LNCAP (cell line): ENCODE data around the gene PARP1.

Experiments
- TF ChIP-seq, protein P1 (sequence below): fragments of 450-650 bp; IDR thresholded peaks from 2 replicates; pipeline ENCODE4 v1.5.1; 2017; ENCODE audit warnings: mild to moderate bottlenecking

PARP1 gene

DNA sequence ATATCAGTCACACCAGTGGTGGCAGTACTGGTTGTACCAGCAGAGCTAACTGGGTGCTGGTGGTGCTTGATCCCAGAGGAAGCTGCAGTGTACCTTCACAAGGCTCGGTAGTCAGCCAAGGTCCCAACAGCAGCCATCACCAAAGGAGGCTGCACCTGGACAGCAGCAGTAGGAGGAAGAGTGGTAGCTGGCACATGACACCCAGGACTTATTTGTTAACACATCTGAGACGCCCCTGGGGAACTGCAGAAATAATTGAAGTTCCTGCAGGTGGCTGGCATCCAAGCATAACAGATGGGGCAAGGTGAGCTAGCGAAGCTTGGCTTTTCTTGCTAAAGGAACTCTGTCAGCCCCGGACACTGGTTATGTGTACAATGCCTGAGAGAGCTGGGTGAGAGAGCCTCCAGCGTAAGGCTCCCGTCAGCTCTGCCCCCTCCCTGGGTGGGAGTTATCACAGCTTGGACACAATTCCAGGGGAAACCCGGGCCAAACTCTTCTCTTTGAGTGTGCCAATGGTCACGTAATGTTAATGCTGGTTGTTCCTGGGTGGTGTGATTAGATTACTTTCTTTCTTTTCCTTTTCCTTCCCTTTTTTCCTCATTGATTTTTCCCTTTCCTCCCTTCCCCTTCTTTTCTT lies 29.1 kb upstream of the PARP1 start:
- TF ChIP-seq, protein P1, sequence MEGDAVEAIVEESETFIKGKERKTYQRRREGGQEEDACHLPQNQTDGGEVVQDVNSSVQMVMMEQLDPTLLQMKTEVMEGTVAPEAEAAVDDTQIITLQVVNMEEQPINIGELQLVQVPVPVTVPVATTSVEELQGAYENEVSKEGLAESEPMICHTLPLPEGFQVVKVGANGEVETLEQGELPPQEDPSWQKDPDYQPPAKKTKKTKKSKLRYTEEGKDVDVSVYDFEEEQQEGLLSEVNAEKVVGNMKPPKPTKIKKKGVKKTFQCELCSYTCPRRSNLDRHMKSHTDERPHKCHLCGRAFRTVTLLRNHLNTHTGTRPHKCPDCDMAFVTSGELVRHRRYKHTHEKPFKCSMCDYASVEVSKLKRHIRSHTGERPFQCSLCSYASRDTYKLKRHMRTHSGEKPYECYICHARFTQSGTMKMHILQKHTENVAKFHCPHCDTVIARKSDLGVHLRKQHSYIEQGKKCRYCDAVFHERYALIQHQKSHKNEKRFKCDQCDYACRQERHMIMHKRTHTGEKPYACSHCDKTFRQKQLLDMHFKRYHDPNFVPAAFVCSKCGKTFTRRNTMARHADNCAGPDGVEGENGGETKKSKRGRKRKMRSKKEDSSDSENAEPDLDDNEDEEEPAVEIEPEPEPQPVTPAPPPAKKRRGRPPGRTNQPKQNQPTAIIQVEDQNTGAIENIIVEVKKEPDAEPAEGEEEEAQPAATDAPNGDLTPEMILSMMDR, result no peak

GRCh38 chr1:226436472-226436854 lies 28.6 kb upstream of the PARP1 start:
- TF ChIP-seq, protein P1, result no peak

DNA sequence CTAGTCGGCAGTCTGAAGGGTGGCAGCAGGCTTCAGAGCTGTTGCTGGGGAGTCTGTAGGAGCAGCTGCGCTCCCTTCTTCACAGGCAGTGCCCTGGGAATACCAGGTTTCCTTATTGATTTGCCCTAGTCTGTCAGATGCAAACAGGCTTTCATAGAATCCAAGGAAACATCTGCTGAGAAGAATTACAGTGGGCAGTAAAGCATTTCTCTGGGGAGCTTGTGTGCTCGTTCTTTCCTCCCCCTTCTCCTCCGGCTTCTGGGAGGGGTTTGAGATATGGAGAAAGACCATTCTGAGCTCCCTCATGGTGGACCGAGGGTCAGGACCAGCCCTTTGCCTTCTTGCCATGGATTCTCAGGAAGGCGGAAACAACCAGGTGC lies 25.4 kb upstream of the PARP1 start:
- TF ChIP-seq, protein P1, result no peak

DNA sequence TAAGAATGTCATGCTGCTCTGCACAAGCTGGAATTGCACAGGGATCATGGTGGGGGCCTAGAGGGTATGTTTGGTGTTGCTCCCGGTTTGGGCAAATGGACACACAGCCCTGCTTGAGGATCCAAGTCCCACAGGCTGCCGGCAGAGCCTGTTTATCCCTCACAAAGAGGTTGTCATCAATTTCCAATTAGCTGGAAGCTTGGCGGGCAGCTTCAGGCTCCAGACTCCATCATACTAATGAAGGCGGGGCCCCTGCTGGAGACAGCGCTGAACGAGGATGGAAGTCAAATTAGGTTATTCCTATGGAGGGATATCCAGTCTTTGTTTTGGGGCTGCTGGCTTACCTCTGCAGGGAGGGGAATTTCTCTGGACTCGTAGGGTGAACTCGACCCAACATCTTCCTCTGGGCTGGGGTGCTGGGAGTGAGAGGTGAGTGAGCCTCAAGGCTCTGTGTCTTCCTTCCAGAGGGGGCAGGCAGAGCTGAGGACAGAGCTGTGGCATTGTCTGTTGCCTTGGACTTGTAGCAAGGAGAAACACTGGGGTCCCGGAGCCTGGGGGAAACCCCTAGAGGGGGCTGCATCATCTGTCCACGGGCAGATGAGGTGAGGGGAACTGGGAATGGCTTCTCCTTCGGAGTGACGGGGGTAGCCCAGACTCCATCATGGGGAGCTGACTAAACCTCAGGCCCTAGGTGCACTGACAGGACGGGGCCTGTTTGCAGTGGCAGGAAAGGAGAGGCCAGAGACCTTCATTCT lies 24.9 kb upstream of the PARP1 start:
- TF ChIP-seq, protein P1, result no peak

DNA sequence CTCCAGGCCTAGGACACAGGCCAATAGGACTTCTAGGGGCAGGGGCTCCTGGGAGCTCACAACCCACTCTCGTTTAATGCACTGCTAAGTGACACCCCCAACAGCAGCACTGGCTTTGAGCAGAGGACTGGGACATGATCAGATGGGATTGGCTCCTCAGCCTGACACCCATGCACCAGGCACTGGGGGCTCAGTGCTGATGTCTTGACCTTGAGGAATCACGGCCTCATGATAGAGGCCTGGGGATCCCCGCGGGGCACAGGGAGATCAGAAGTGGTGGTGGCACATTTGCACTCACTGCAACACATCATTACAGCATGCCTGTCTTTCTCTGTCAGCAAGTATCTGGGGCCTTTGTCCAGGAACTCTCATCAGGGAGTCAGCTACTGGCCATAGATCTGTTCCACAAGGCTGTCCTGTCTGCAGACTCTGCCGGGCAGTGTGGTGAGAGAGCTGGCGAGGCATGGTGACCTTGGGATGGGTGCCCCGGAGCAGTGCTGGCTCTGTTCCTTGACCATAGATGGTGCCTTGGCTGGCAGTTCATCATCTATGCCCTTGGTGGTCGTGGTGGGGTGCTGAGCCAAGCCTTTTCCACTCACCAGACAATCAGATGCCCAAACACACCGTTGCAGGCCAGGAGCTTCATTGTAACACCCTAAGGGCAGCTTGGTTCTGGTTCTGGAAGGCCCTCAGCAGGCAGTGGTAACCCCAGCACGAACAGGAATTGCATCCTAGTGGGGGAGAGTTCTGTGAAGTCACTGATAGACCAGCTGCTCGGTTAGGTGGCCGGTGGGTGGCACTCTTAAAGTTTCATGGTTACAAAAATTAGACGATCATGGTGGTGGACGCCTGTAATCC lies 22.2 kb upstream of the PARP1 start:
- TF ChIP-seq, protein P1, result no peak

DNA sequence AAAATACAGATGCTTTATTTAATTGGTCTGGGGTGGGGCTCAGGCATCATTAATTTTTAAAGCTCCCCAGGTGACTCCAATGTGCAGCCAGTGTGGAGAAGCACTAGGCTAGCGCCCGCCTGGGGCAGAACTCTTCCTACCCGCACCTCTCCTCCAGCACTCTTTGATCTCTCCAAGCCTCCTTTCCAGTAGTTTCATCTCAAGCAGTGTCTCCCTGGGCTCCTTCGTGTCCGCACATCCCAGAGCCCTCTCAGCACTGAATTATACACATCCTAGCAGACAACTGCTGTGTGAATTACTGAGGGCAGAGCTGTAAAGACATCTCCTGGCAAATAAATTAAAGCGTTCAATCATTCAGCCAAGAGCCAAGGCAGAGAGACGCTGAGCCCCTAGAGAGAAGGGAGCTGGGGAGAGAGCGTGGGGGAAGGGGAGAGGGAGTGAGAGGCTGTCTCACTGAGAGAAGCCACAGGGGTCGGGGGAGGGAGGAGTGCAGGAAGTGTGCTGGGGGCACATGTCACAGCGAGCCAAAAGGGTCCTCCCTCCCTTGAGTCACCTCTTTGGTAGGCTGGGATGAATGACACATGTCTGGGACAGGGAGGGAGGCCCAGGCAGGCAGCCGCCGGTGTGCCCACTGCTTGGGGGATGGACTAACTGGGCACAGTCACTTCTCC lies 21.0 kb upstream of the PARP1 start:
- TF ChIP-seq, protein P1, result no peak

DNA sequence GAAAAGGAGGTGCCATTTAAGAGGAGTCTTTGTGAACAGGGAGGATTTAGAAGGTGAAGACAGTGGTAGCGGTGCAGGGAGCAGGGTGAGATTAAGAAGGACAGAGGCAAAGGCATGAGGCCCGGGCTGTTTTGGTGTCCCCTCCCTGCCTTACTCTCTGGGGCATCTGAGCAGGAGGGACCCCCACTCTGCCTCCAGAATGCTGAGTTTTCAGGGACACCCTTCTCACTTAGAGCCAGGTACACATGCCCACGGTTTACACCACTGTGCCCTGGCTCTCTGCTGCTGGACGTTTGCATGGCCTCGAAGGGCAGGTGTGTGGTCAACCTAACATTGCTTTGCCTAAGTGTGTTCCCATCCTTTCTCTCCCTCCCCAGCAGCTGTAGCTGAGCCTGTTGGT lies 20.5 kb upstream of the PARP1 start:
- TF ChIP-seq, protein P1, result no peak
